ENCODE data around the gene PFDN4. TPM values are rescaled to one million over a fixed set of nuclear protein-coding genes. Genes with fewer than 3 reads are reported as not detected.

PFDN4 gene
- total and polyA plus RNA-seq, 2 of the 13 experiments (the other 11 are each of a cell fraction or from before 2014, with no cell fraction given), result 59.8 to 227 TPM

GRCh38 chr20:54199721-54200176, 8.1 kb upstream of the PFDN4 start (continued):
- TF ChIP-seq ATF2 (CRISPR knock-in tag; IDR thresholded peaks at IDR 0.05) (0 out of 2 replicates have a peak, but pooled peaks have one; percentile 48), ZNF557 (CRISPR knock-in tag; IDR thresholded peaks at IDR 0.05) (no peak), XRCC5 (optimal IDR thresholded peaks at IDR 0.05; ENCODE audit: low read length) (peak; percentile 70), CBX5 (CRISPR knock-in tag; IDR thresholded peaks at IDR 0.05; ENCODE audit: borderline replicate concordance) (peak; percentile 47; the same call in 1 of the 2 replicates), PPARG (CRISPR knock-in tag; conservative IDR thresholded peaks at IDR 0.05) (peak; percentile 66), ARNT2 (CRISPR knock-in tag; IDR thresholded peaks at IDR 0.05; ENCODE audit: low read depth) (0 out of 2 replicates have a peak, but pooled peaks have one; percentile 37), YEATS4 (CRISPR knock-in tag; IDR thresholded peaks at IDR 0.05; ENCODE audit: borderline replicate concordance) (no peak)

- Histone ChIP-seq H3K4me3 (replicated peaks in 1 of 3; ENCODE audit: insufficient read depth in 1 of 3, low read depth in 2 of 3, low read length in 3 of 3) (no peak overlapping the region), H2AFZ (ENCODE audit: low read length) (no peak overlapping the region), H3K4me2 (ENCODE audit: low read depth, low read length) (no peak overlapping the region), H3K27me3 (ENCODE audit: control insufficient read depth in 1 of 2, insufficient read depth in 2 of 2, low read length in 2 of 2) (peaks cover 0 to 14% of the 10 kb centered on the region in 2 experiments; a peak in 1 of 5 replicates), H3K9ac (ENCODE audit: insufficient read depth, low read depth, low read length) (no peak overlapping the region), H3K27ac (ENCODE audit: extremely low read length, insufficient read depth, low read length) (no peak overlapping the region), H4K20me1 (ENCODE audit: insufficient read depth, low read length) (no peaks in the 10 kb centered on the region), H3K9me3 (ENCODE audit: low read length) (no peaks in the 10 kb centered on the region), H3K36me3 (replicated peaks in 1 of 2; ENCODE audit: control insufficient read depth in 1 of 2, insufficient read depth in 2 of 2, low read length in 2 of 2) (no peaks in the 10 kb centered on the region), H3K4me1 (ENCODE audit: insufficient read depth, low read length) (peaks cover 48% of the 10 kb centered on the region), H3K79me2 (ENCODE audit: insufficient read depth, low read length) (no peaks in the 10 kb centered on the region)
- ATAC-seq (no peak), DNase-seq (ENCODE audit: low spot score) (no peak), FAIRE-seq (no peak)
- in situ Hi-C loops (cut with HindIII; ENCODE audit: extremely low pct_ligation_motif_present, low pct_unique_long_range_greater_than_20kb), result loop anchor here (10.0 to 25.0 kb wide), 2 partner anchors 626 to 1113 kb away; no protein-coding TSS in a partner anchor
- intact Hi-C loops (cut with micrococcal nuclease; ENCODE audit: unreplicated experiment), result no loop called here
- CTCF ChIA-PET (ENCODE audit: low intra/inter-chr PET ratio, low total read pairs), result interaction anchor here (1.5 to 8.3 kb wide), 3 partner anchors 104 to 622 kb away, joined by 5 to 358 read pairs (median 6); no protein-coding TSS in a partner anchor
- POLR2A ChIA-PET, result interaction anchor here (1.2 to 2.8 kb wide), 3 partner anchors 93 to 130 kb away, joined by 3 to 13 read pairs (median 4); partner anchors contain the start of gene BCAS1
- 28% methylated on average over 7 of the region's 7 CpGs for WGBS (ENCODE audit: low lambda C conversion rate)
- BruUV-seq (replicated peaks), result no TSS peak
- no peak for TF ChIP-seq MLXIP (CRISPR knock-in tag; IDR thresholded peaks at IDR 0.05; ENCODE audit: borderline replicate concordance)
- no peak for TF ChIP-seq E2F5 (CRISPR knock-in tag; conservative IDR thresholded peaks at IDR 0.05)
- no peak for TF ChIP-seq MED1 (CRISPR knock-in tag; IDR thresholded peaks at IDR 0.05)
- TF ChIP-seq ZNF720 (CRISPR knock-in tag; IDR thresholded peaks at IDR 0.05), result no peak
- TF ChIP-seq ZNF547 (CRISPR knock-in tag; IDR thresholded peaks at IDR 0.05), result no peak
- TF ChIP-seq KAT2B (IDR thresholded peaks at IDR 0.05; ENCODE audit: borderline replicate concordance, low read depth, low read length), result no peak
These were observed 7.2 kb upstream of the PFDN4 start for GRCh38 chr20:54200487-54201267.
